Medulla oblongata (tissue), 1 donor: ENCODE measurements around the gene OR51L1.
"Not testable (repeated sequence)": the region's sequence is repeated elsewhere in the genome, so short reads cannot be mapped to it uniquely, and the experiment has no call there.

ENCODE experiments used
- DNase-seq: peaks from one replicate; pipeline ENCODE4 v3.0.0-alpha.2; 2015; ENCODE audit errors: extremely low spot score

The OR51L1 gene, protein sequence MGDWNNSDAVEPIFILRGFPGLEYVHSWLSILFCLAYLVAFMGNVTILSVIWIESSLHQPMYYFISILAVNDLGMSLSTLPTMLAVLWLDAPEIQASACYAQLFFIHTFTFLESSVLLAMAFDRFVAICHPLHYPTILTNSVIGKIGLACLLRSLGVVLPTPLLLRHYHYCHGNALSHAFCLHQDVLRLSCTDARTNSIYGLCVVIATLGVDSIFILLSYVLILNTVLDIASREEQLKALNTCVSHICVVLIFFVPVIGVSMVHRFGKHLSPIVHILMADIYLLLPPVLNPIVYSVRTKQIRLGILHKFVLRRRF

GRCh38 chr11:4994551-4994950 is at the start of gene OR51L1:
Gene OR51L1 (plus strand): TSS chr11:4994851. CDS start chr11:4998983, 4,132 bp downstream.
- no peak for DNase-seq

DNA sequence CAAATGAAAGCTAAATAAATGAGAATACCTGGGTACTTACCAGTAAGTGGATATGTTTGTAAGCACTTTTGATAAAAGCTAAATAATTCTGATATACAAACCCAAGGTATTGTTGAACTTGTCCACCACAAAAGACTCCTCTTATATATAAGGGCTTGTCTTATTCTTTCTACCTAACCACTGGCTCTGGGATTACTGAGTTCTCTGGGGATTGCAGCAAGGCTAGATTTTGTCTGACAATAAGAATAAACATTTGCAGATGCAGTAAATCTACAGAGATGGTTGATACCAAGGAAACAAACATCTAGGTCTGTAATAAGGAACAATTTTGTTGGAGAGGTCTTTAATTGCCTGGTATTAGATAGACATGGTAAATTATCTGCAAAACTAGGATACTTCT is 47.1 kb upstream of the OR51L1 start, which contains the start of gene OR51A4:
Gene OR51A4, minus strand, starts transcription at position 101 of the 400 bp plus-strand sequence. CDS start 505 bp downstream, outside the sequence.
- DNase-seq, result no peak

DNA sequence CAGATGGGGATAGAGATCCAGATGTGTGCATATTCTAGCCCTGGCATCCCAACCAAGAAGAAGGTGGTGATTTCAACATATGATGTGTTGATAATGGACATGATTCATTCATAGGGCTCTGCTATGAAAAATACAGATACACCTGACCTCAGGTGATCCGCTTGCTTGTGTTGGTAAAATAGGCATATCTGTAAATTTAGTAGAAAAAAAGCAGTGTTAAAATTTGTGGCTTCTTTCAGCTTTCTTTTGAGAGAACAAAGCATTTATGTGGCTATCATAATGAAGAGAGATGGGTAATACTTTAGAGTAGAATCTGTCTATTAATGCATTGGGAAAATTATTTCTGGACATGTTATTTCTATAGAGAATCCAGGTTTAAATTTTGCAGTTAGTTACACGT is 39.0 kb upstream of the OR51L1 start, which contains the start of gene OR51A2:
Gene OR51A2, minus strand, starts transcription at position 101 of the 400 bp plus-strand sequence. Its CDS starts 0 bp downstream, at position 101.
- not testable (repeated sequence) for DNase-seq

- no peak for DNase-seq
Observed at GRCh38 chr11:4957396-4957795, 37.3 kb upstream of the OR51L1 start.

DNA sequence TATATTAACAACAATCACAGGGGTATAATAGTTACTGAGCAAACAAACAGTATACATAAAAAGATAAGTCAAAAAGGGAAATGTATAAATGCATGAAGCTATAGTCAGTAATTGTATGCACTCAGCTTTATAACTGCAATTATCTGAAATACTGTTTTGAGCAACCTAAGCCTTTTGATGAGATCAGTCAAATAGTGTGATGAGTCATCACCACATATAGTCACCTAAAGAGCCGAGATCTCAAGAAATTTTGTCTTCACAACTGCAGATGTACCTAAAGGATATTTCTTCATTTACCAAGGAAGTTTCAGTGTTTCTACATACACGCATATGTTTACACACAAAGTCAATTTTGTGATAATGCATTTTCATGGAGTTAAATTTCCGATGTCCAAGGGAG is 33.8 kb upstream of the OR51L1 start:
- DNase-seq, result no peak

DNA sequence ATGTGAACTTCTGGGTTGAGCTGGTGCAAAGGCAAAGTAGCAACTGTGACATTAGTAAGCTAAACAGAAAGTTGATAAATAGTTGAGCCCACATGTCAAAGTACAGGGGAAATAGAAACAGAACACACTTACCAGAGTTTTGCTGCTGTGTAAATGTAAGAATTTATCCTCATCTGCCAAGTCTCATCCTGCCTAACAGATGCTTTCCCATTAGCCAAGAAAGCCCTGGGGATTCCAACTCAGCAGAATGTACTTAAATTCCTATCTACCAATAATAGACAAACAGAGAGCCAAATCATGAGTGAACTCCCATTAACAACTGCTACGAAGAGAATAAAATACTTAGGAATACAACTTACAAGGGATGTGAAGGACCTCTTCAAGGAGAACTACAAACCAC is 31.8 kb upstream of the OR51L1 start:
- DNase-seq, result no peak

- no peak for DNase-seq
Observed at GRCh38 chr11:4975436-4975835, 19.2 kb upstream of the OR51L1 start.

DNA sequence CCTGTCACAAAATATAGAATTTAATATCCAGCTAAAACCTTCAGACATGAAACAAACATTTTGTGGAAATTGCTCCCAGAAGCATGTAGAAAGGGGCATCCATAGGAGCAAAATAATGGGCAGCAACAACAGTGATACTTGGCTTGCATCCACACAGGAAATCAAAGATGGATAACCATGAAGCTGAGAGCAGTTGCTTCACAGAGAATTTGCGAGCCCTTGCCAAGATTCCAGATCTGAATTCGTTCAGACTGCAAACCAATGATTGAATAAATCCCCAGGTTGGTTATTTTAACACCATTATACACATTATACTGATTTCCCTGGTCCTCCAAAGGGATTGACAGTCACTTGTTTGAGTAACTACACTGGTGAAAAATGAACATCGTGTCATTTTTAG is 15.6 kb upstream of the OR51L1 start:
- no peak for DNase-seq

DNA sequence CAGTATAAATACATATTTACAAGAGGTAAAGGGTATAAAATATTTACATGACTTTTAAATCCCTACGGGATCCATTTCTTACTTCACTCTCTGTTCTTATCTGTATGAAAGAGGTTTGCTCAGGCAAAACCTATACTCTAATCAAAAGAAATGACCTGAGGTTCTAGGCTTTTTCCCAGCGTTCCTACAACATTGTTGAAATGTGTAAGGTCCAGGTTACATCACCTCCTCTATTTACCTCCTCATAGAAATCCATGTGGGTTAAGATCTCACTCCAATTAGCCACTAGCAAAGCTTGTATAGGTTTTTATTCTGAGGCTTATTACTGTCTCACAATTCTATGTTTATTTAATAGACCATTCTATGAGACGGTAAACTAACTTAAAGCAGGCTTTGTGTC is 12.0 kb upstream of the OR51L1 start:
- no peak for DNase-seq

- no peak for DNase-seq
Observed at GRCh38 chr11:4983841-4984240, 10.8 kb upstream of the OR51L1 start.

GRCh38 chr11:4991060-4991459 is 3.6 kb upstream of the OR51L1 start:
- no peak for DNase-seq

DNA sequence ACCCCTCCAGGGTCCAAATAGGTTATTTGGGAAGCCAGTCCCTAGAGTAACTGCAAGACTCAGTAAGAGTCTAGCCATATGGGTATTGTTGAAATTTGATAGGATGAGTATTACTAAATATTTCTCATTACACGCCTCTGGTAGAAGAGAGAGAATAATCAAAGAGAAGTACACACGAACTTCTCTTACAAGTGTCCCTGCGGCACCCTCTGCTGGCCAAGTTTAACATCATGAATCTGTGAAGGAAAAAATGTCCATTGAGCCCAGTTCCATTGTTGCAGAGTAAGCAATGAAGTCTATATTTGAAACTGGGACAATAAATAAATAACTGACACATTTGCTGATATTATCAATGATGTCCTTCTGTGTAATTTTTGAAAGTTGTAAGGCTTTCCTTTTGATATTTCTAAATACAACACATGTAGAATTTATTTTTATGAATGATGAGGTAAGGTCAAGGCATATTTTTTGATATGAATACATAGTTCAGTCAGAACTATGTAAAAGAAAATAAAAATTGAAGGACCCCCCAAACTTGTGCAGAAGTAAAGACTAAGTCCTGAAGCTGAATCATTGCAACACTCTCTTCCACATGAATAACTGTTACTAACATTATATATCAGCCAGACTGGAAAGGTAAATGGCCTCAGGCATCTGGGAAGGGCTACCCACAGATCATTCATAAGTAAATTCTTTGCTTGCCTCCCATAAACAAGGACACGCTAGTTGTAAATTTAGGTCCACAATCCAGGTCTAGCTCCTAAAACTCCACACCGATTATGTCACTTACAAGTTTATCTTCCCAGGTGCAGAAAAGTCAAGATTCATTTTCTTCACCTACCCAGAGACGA is 10.0 kb downstream of the OR51L1 start:
- DNase-seq, result peak; percentile 51

- no peak for DNase-seq
Observed at GRCh38 chr11:5007561-5007960, 12.9 kb downstream of the OR51L1 start.

- DNase-seq, result no peak
Observed at GRCh38 chr11:5011254-5011653, 16.6 kb downstream of the OR51L1 start.

GRCh38 chr11:5013012-5013411 is 18.4 kb downstream of the OR51L1 start:
- DNase-seq, result no peak

- DNase-seq, result no peak
Observed at GRCh38 chr11:5021996-5022395, 27.3 kb downstream of the OR51L1 start.

GRCh38 chr11:5036669-5037068 is 42.0 kb downstream of the OR51L1 start:
- DNase-seq, result no peak

DNA sequence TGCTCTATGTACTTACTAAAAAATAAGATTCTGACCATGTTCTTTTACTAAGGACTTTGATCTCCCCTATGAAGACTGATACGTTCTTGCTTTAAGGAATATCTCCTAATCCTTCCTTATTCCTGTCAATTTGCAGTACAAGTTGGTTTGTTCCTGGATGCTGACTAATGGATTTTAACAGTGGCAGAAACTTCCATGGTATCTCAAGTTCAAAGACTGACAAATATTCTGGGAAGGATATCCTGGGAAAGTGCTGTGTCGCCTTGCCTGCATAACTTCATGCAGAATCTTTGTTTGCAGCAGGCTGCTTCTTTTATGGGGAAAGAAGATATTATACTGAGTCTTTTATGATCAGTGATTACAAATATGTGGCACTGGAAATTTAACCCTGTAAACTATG is 43.3 kb downstream of the OR51L1 start:
- no peak for DNase-seq

DNA sequence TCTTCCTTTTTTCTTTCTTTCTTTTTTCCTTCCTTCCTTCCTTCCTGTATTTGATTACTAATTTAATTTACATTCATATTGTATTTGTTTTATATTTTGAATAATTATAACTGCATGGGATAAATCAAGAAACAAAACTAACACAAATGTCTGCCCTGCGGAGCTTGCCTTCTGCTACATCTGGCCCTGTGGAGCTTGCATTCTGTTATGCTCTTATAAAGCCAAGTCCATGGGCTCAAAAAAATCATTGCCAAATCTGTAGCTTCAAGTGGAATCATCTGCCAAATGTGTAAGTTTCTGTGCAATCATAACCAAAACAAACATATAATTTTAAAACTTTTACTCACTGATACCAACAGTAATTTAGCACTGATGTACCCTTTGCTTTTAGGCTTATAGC is 43.7 kb downstream of the OR51L1 start:
- no peak for DNase-seq

- DNase-seq, result no peak
Observed at GRCh38 chr11:5040876-5041275, 46.2 kb downstream of the OR51L1 start.

GRCh38 chr11:5042091-5042490 is 47.4 kb downstream of the OR51L1 start:
- no peak for DNase-seq

DNA sequence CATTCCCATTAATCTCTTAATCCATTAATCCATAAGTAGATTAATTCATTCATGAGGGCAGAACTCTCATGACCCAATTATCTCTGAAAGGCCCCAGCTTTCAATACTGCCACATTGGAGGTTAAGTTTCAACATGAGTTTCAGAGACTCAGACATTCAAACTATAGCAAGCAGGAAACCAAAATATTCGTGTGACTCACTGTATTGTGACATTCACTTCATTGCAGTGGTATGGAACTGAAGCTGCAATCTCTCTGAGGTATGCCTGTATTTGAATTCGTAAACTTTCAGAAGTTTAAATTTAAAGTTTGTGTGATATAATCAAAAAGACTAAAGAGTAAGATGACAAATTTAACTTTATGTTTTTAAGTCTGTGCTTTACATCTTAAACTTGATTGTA is 48.7 kb downstream of the OR51L1 start:
- no peak for DNase-seq

- DNase-seq, result no peak
Observed at GRCh38 chr11:5046226-5046625, 51.6 kb downstream of the OR51L1 start, which contains the start of gene OR52J3. Gene OR52J3 (plus strand): TSS chr11:5046526. CDS start chr11:5046526, 0 bp downstream.
